HG03457 (cell line): ENCODE measurements around the gene NOX3.

Experiments used
- ATAC-seq: cut with Tn5 transposase; IDR thresholded peaks from one replicate; pipeline ENCODE4 v1.9.1; 2021; ENCODE audit warnings: moderate number of reproducible peaks; ENCODE audit not compliant: unreplicated experiment

NOX3 gene

GRCh38 chr6:155436981-155437749, 18.5 kb downstream of the NOX3 start:
- ATAC-seq = no peak

GRCh38 chr6:155434829-155435423, 20.7 kb downstream of the NOX3 start:
- no peak for ATAC-seq

- no peak for ATAC-seq
Observed at GRCh38 chr6:155434096-155434495, 21.5 kb downstream of the NOX3 start.

GRCh38 chr6:155432293-155432692, 23.3 kb downstream of the NOX3 start:
- no peak for ATAC-seq

DNA sequence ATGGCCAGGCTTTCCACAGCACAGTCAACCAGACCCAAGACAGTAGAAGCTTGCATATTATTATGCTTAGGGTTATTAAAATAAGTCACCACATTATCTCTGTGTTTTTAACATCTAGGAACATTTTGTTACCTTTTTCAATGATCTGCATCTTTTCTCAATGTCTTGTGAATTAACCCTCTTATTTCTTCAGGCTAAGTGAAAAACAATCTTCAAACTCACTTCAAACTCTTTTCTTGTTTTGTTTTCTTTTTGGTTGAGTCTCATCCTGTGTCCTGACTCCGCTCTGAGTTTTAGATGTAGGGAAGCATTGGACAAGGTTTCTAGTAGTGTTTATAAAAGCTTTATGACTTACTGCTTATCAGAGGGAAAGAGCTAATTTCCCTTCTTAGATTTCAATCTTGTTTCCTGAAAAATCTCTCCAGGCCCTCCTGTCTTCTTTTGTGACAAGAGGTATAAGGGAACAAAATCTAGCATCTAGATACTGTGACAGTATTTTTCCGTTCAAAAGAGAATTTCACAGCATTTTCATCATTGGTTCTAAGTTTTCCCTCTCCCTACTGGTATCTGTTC, 26.2 kb downstream of the NOX3 start:
- no peak for ATAC-seq

DNA sequence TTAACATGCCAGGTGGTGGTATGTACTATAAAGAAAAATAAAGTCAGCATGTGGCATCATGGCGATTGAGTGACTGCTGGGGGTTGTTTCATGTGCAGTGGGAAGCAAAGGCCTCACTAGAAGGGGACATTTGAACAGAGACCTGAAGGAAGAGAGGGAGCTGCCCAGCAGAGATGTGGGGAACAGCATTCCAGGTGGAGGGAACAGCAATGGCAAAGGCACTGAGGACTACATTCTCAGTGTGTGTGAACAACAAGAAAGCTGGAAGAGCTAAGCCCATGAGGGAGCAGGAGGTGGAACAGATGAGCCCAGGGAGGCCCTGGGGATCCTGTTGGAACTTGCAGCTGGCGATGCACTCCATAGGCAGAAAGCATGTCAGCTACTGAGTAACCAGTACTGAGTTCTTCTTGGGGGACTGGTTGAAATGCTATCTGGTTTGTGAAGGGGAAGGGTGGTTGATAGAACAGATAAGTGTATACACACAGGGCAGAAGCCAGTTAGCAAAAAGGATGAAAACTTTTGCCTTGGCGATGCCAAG, 29.2 kb downstream of the NOX3 start:
- no peak for ATAC-seq

DNA sequence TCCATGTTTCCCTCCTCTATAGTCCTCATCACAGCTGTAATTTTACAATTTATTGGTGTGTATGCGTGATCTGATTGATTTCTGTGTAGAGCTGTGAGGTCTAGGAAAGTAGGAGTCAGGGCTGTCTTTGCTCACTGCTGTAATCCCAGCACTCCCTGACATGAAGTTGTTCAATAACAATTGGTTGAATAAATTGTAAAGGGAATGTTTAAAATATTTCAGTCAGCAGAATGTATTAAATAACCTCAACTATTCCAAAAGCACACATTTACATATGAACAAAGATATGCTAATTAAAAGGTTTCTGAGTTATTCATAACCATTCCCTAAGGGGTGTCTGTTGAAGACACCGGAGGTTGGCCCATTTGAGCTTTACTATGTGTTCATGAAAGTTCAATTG, 31.5 kb downstream of the NOX3 start:
- no peak for ATAC-seq

DNA sequence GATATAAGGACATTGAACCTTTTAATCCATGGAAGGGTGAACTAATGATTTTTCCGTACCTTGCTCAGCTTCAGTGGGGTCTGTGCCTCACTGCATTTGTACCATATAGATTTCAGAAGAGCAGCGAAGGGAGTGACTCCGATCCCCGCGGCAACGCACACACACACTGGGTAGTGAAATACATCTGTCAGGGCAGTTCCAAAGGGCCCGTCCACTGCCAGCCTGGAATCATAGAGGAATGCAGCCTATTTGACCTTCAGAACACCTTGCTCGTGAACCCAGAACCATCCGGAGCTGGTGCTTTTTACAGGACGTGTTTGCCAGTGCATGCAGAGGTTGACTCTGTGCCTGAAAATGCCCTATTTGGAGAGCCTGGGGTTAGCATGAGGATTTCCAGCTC, 33.0 kb downstream of the NOX3 start:
- no peak for ATAC-seq

GRCh38 chr6:155420492-155420891, 35.1 kb downstream of the NOX3 start:
- ATAC-seq = no peak

DNA sequence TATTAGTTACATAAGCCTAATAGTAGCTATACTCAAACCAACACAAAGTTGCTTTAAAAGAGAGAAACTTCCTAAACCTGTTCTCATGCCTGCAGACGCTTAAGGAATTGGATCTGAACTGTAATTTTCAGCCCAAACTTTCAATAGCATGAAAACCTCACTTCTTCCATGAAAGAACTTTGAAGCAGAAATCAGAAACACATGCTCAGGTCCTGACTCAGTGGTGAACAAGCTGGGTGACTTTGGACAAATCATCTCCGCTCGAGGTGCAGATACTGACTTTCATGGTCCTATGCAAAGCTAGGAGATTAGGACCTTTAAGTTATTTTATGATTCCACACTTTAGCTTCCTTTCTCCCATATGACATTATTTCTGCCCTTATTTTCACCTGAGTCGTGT, 36.5 kb downstream of the NOX3 start:
- no peak for ATAC-seq

DNA sequence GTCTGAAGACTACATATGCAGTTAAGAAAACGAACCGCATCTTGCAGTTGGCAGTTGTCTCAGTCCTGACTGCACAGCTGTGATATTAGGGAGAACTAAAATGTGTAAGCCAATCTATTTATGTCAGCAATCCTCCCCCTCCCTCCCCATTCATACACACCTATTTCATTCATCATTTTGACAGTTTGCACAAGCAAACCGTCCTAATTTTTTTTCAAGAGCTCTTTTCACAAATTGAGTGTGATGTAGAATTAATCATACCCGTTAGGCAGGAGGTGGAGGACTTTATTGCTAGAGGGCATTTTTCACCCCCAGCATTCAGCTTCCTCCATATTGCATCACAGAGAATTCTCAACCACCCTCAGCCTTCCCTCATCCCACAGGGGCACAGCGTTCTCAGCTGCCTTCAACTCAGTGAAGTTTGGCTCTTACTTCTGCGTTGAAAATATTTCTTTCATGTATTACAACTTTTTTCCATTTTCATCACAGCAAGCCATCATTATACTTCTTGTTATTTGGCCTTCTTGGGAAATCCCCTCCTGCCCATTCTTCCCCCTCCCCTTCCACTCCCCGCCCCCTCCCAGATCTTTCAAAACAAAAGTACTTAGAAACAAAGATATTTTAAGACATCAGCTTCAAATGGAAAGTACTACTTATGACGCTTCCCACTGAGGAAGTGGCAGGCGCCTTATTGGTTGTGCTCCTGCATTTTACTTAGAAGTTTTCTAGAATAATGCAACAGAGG, 37.5 kb downstream of the NOX3 start:
- ATAC-seq = no peak

DNA sequence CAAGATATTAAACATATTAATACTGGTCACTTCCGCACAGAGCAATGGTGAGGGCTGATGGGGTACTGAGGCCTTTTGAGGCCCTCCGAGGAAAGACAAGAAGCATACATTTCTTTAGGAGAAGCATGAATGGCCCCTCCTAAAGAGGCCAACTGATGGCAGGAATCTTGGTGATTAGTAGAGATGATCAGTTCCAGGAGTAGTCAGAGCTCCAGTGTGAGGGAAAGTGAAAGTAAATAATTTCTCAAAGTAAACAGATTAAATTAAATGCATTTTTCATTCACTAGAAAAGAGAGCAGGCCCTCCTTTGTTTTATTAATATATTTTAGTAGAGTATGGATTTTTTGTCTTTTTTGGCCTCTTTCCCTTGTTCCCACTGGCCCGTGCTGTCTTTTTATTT, 38.2 kb downstream of the NOX3 start:
- ATAC-seq = no peak

- ATAC-seq = no peak
Observed at GRCh38 chr6:155415953-155416352, 39.7 kb downstream of the NOX3 start.

GRCh38 chr6:155414049-155414448, 41.6 kb downstream of the NOX3 start:
- ATAC-seq = no peak

DNA sequence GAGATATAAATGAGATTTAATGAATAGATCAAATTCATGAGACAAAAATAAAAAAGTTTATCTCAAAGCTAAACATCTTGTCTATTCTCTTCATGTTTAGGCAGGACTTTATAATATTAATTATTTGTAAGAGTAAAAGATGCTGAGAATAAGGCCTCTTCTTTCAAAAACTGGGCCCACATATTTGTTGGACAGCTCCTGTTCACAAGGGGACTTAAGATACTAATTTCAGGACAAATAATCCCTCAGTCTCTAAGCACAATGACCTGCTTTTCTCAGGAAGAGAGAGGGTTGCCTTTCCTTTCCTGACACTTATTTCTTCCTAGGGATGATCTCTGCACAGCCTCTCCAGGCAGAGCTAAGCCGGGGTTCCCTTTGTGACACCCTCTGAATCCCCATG, 43.3 kb downstream of the NOX3 start:
- no peak for ATAC-seq

GRCh38 chr6:155411154-155412052, 44.2 kb downstream of the NOX3 start:
- ATAC-seq = no peak

- no peak for ATAC-seq
Observed at GRCh38 chr6:155409391-155409790, 46.2 kb downstream of the NOX3 start.

DNA sequence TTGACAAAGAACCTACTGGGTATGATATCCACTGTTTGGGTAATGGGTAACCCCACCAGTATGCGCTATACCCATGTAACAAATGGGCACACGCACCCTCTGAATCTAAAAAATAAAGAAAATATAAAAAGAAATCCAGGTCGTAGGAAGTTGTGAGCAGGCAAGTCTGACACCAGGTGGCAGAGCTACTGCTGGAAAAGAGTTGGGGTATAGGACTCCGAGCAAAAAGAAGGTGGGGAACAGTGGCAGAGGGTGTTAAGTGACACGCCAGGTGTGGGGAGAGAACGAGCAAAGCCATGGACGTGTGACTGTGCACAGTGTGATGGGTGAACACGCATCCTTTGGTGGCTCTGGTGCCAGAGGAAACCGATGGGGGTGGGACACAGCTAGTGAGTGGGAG, 46.7 kb downstream of the NOX3 start:
- no peak for ATAC-seq

DNA sequence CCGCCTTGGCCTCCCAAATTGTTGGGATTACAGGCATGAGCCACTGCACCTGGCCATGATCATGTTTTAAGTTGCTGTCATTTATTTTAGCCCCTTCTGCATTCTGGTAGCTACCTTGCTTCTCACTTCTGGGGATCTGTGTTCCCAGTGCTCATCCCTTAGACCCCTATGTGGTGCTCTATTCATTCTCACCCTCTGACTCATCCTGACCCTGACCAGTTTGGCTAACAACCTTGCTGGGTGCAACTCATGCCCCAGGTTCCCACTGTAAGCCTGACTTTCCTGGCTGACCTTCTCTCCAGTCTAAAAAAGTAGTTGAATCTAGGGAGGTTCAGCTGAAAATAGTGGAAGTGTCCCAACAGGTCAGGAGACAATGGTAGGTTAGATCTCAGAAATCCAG, 47.4 kb downstream of the NOX3 start:
- ATAC-seq = no peak

DNA sequence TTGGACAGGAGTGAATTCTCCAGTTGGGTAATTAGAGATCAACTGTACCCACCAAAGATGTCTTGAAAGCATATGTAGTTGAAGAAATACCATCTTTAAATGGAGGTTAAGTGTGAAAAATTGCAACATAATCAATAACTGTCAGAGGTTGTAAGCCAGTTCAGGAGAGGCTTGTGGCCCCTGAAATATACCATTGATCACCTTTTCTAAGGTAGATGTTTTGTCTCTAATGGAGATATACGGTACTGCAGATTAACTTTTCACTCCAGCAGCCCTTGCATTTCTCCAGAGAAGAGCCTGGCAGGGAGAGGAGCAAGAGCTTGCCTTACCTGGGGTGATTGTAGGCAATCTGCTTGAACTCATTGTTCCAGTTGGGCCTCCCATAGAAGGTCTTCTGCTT, 48.8 kb downstream of the NOX3 start:
- ATAC-seq = no peak

- no peak for ATAC-seq
Observed at GRCh38 chr6:155404937-155405336, 50.7 kb downstream of the NOX3 start.
